Measurements from ENCODE around the gene STARD9. TPM values are rescaled to one million over a fixed set of nuclear protein-coding genes. Genes with fewer than 3 reads are reported as not detected.
"Not testable (repeated sequence)": the region's sequence is repeated elsewhere in the genome, so short reads cannot be mapped to it uniquely, and the experiment has no call there.

Gene STARD9
- total RNA-seq, 1 donor from 2014 or later = 7.2 TPM

- no peak for TF ChIP-seq CTCF (IDR thresholded peaks at IDR 0.05; ENCODE audit: unreplicated experiment)
- H3K4me3 Mint-ChIP-seq (ENCODE audit: unreplicated experiment) = no peak overlapping the region
- H3K27me3 Mint-ChIP-seq (ENCODE audit: unreplicated experiment) = no peaks in the 10 kb centered on the region
- peaks cover 21% of the 10 kb centered on the region for H3K4me1 Mint-ChIP-seq (ENCODE audit: unreplicated experiment)
- H3K9me3 Mint-ChIP-seq (ENCODE audit: unreplicated experiment) = no peaks in the 10 kb centered on the region
- H3K27ac Mint-ChIP-seq (ENCODE audit: unreplicated experiment) = no peak overlapping the region
- peaks cover 3% of the 10 kb centered on the region for H3K36me3 Mint-ChIP-seq (ENCODE audit: low read depth, unreplicated experiment)
- no peak for DNase-seq (ENCODE audit: low spot score)
Measured at GRCh38 chr15:42591238-42591934, 16.0 kb downstream of the STARD9 start.

- no peak for TF ChIP-seq CTCF (IDR thresholded peaks at IDR 0.05; ENCODE audit: unreplicated experiment)
- no peak overlapping the region for H3K4me3 Mint-ChIP-seq (ENCODE audit: unreplicated experiment)
- no peaks in the 10 kb centered on the region for H3K9me3 Mint-ChIP-seq (ENCODE audit: unreplicated experiment)
Measured at GRCh38 chr15:42592716-42593115, 17.3 kb downstream of the STARD9 start.

GRCh38 chr15:42593143-42593542 lies 17.7 kb downstream of the STARD9 start:
- no peak for TF ChIP-seq CTCF (IDR thresholded peaks at IDR 0.05; ENCODE audit: unreplicated experiment)
- no peaks in the 10 kb centered on the region for H3K9me3 Mint-ChIP-seq (ENCODE audit: unreplicated experiment)
- H3K27ac Mint-ChIP-seq (ENCODE audit: unreplicated experiment) = no peak overlapping the region
- no peak overlapping the region for H3K4me3 Mint-ChIP-seq (ENCODE audit: unreplicated experiment)
- H3K4me1 Mint-ChIP-seq (ENCODE audit: unreplicated experiment) = peaks cover 18% of the 10 kb centered on the region
- no peaks in the 10 kb centered on the region for H3K27me3 Mint-ChIP-seq (ENCODE audit: unreplicated experiment)
- H3K36me3 Mint-ChIP-seq (ENCODE audit: low read depth, unreplicated experiment) = peaks cover 3% of the 10 kb centered on the region
- DNase-seq (ENCODE audit: low spot score) = no peak

More at GRCh38 chr15:42592716-42593115, 17.3 kb downstream of the STARD9 start:
- DNase-seq (ENCODE audit: low spot score) = no peak
- Mint-ChIP-seq H3K36me3 (ENCODE audit: low read depth, unreplicated experiment) (peaks cover 3% of the 10 kb centered on the region), H3K4me1 (ENCODE audit: unreplicated experiment) (peaks cover 21% of the 10 kb centered on the region), H3K27me3 (ENCODE audit: unreplicated experiment) (no peaks in the 10 kb centered on the region), H3K27ac (ENCODE audit: unreplicated experiment) (no peak overlapping the region)

GRCh38 chr15:42594095-42594494 lies 18.7 kb downstream of the STARD9 start:
- Mint-ChIP-seq H3K9me3 (ENCODE audit: unreplicated experiment) (no peaks in the 10 kb centered on the region), H3K36me3 (ENCODE audit: low read depth, unreplicated experiment) (peaks cover 3% of the 10 kb centered on the region), H3K4me1 (ENCODE audit: unreplicated experiment) (peaks cover 14% of the 10 kb centered on the region), H3K27ac (ENCODE audit: unreplicated experiment) (no peak overlapping the region), H3K4me3 (ENCODE audit: unreplicated experiment) (no peak overlapping the region), H3K27me3 (ENCODE audit: unreplicated experiment) (no peaks in the 10 kb centered on the region)
- DNase-seq (ENCODE audit: low spot score) = no peak
- TF ChIP-seq CTCF (IDR thresholded peaks at IDR 0.05; ENCODE audit: unreplicated experiment) = no peak

- Mint-ChIP-seq H3K36me3 (ENCODE audit: low read depth, unreplicated experiment) (peaks cover 4% of the 10 kb centered on the region), H3K27ac (ENCODE audit: unreplicated experiment) (no peak overlapping the region), H3K4me3 (ENCODE audit: unreplicated experiment) (no peak overlapping the region), H3K4me1 (ENCODE audit: unreplicated experiment) (peaks cover 14% of the 10 kb centered on the region), H3K9me3 (ENCODE audit: unreplicated experiment) (no peaks in the 10 kb centered on the region), H3K27me3 (ENCODE audit: unreplicated experiment) (no peaks in the 10 kb centered on the region)
- no peak for DNase-seq (ENCODE audit: low spot score)
- no peak for TF ChIP-seq CTCF (IDR thresholded peaks at IDR 0.05; ENCODE audit: unreplicated experiment)
Measured at GRCh38 chr15:42595626-42596240, 20.3 kb downstream of the STARD9 start.

- not testable (repeated sequence) for H3K36me3 Mint-ChIP-seq (ENCODE audit: low read depth, unreplicated experiment); H3K27ac Mint-ChIP-seq (ENCODE audit: unreplicated experiment); H3K4me3 Mint-ChIP-seq (ENCODE audit: unreplicated experiment); DNase-seq (ENCODE audit: low spot score); H3K9me3 Mint-ChIP-seq (ENCODE audit: unreplicated experiment); H3K27me3 Mint-ChIP-seq (ENCODE audit: unreplicated experiment)
- H3K4me1 Mint-ChIP-seq (ENCODE audit: unreplicated experiment) = peaks cover 12% of the 10 kb centered on the region
Measured at GRCh38 chr15:42601316-42601715, 25.9 kb downstream of the STARD9 start.
